ENCODE results near the gene LDHAL6A. TPM values are rescaled to one million over a fixed set of nuclear protein-coding genes. Genes with fewer than 3 reads are reported as not detected.
"Not testable (repeated sequence)": the region's sequence is repeated elsewhere in the genome, so short reads cannot be mapped to it uniquely, and the experiment has no call there.

LDHAL6A gene
- total RNA-seq (not detected), polyA plus RNA-seq (under 1 TPM in 1 of 4 donors, not detected in 3; 0.08 TPM)

- no peak within 1 kb of the TSS for H3K4me3 ChIP-seq (ENCODE audit: low read depth, low read length)
- H3K27me3 ChIP-seq (ENCODE audit: control insufficient read depth, insufficient read depth, low read length), result no peaks in the 10 kb centered on the region
- DNase-seq, result no peak
- no peak for ATAC-seq (ENCODE audit: low read depth in 2 of 2)
- H3K4me1 ChIP-seq (ENCODE audit: control insufficient read depth, insufficient read depth, low read length, poor library complexity, severe bottlenecking), result no peaks in the 10 kb centered on the region
- no peaks in the 10 kb centered on the region for H3K36me3 ChIP-seq (ENCODE audit: control insufficient read depth, insufficient read depth, low read length)
- H3K9me3 Mint-ChIP-seq, result peaks cover 0 to 5% (median 0%) of the 10 kb centered on the region in 7 donors
- H3K9me3 ChIP-seq (ENCODE audit: control insufficient read depth in 2 of 2, low read length in 2 of 2), result no peaks in the 10 kb centered on the region
- H3K27me3 Mint-ChIP-seq, result peaks cover 14% of the 10 kb centered on the region
- H3K27ac ChIP-seq (ENCODE audit: insufficient read depth, low read length, poor library complexity, severe bottlenecking), result no peak within 1 kb of the TSS
- H3K4me3 Mint-ChIP-seq, result no peak within 1 kb of the TSS
- H3K27ac Mint-ChIP-seq, result no peak within 1 kb of the TSS
- peaks cover 0 to 2% (median 0%) of the 10 kb centered on the region in 4 donors for H3K4me1 Mint-ChIP-seq
- no peaks in the 10 kb centered on the region for H3K36me3 Mint-ChIP-seq
Observed at GRCh38 chr11:18455686-18456372, at the start of gene LDHAL6A. Gene LDHAL6A (plus strand): TSS chr11:18455856. CDS start chr11:18456681, 825 bp downstream.

DNA sequence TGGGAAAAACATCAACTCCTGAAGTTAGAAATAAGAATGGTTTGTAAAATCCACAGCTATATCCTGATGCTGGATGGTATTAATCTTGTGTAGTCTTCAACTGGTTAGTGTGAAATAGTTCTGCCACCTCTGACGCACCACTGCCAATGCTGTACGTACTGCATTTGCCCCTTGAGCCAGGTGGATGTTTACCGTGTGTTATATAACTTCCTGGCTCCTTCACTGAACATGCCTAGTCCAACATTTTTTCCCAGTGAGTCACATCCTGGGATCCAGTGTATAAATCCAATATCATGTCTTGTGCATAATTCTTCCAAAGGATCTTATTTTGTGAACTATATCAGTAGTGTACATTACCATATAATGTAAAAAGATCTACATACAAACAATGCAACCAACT lies 48.3 kb upstream of the LDHAL6A start:
- ATAC-seq (ENCODE audit: low read depth in 2 of 2), result not testable (repeated sequence)

GRCh38 chr11:18408558-18409291 lies 46.9 kb upstream of the LDHAL6A start:
- peak overlapping the region in 2 of 3 donors; percentile 56 to 66 for H3K27ac Mint-ChIP-seq
- H3K27ac ChIP-seq (ENCODE audit: insufficient read depth, low read length, poor library complexity, severe bottlenecking), result no peak overlapping the region
- H3K4me1 ChIP-seq (ENCODE audit: control insufficient read depth, insufficient read depth, low read length, poor library complexity, severe bottlenecking), result peaks cover 6% of the 10 kb centered on the region
- ATAC-seq (ENCODE audit: low read depth in 2 of 2) (no peak), DNase-seq (no peak)
- H3K9me3 Mint-ChIP-seq, result peaks cover 0 to 2% (median 0%) of the 10 kb centered on the region in 7 donors
- H3K36me3 ChIP-seq (ENCODE audit: control insufficient read depth, insufficient read depth, low read length), result peaks cover 45% of the 10 kb centered on the region
- H3K27me3 ChIP-seq (ENCODE audit: control insufficient read depth, insufficient read depth, low read length), result no peaks in the 10 kb centered on the region
- H3K27me3 Mint-ChIP-seq, result no peaks in the 10 kb centered on the region
- peaks cover 5 to 9% (median 8%) of the 10 kb centered on the region in 4 donors for H3K4me1 Mint-ChIP-seq
- H3K4me3 Mint-ChIP-seq, result no peak overlapping the region
- no peaks in the 10 kb centered on the region for H3K9me3 ChIP-seq (ENCODE audit: control insufficient read depth in 2 of 2, low read length in 2 of 2)
- H3K36me3 Mint-ChIP-seq, result peaks cover 24% of the 10 kb centered on the region
- H3K4me3 ChIP-seq (ENCODE audit: low read depth, low read length), result no peak overlapping the region

More for the DNA sequence above, 48.3 kb upstream of the LDHAL6A start:
- peak overlapping the region in 2 of 3 donors; percentile 5 to 41 for H3K27ac Mint-ChIP-seq
- not testable (repeated sequence) for H3K4me1 ChIP-seq (ENCODE audit: control insufficient read depth, insufficient read depth, low read length, poor library complexity, severe bottlenecking); DNase-seq; H3K27ac ChIP-seq (ENCODE audit: insufficient read depth, low read length, poor library complexity, severe bottlenecking); H3K9me3 ChIP-seq (ENCODE audit: control insufficient read depth in 2 of 2, low read length in 2 of 2); H3K4me3 Mint-ChIP-seq; H3K27me3 ChIP-seq (ENCODE audit: control insufficient read depth, insufficient read depth, low read length); H3K4me3 ChIP-seq (ENCODE audit: low read depth, low read length); H3K9me3 Mint-ChIP-seq; H3K27me3 Mint-ChIP-seq
- peaks cover 36% of the 10 kb centered on the region for H3K36me3 Mint-ChIP-seq
- H3K4me1 Mint-ChIP-seq, result peaks cover 6 to 21% (median 11%) of the 10 kb centered on the region in 4 donors
- peaks cover 59% of the 10 kb centered on the region for H3K36me3 ChIP-seq (ENCODE audit: control insufficient read depth, insufficient read depth, low read length)

DNA sequence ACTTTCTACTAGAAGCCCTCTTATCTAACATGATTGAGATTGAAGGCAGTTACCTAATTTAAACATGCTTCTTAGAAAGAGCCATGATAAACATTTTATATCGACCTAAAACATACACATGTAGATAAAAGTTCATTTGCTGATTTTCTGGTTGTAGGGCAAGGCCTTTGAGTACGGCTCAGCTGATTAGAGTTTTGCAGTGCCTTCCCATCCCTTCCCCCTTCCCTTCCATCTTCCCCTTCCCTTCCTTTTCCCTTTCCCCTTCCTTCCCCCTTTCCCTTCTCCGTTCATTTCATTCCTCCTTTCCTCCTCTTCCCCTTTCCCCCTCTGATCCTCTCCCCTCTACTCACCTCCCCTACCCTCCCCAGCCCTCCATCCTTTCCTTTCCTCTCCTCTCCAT lies 39.2 kb upstream of the LDHAL6A start:
- Histone ChIP-seq H3K4me1 (ENCODE audit: control insufficient read depth, insufficient read depth, low read length, poor library complexity, severe bottlenecking) (peaks cover 6% of the 10 kb centered on the region), H3K9me3 (ENCODE audit: control insufficient read depth in 2 of 2, low read length in 2 of 2) (no peaks in the 10 kb centered on the region), H3K4me3 (ENCODE audit: low read depth, low read length) (no peak overlapping the region), H3K27ac (ENCODE audit: insufficient read depth, low read length, poor library complexity, severe bottlenecking) (no peak overlapping the region), H3K36me3 (ENCODE audit: control insufficient read depth, insufficient read depth, low read length) (no peaks in the 10 kb centered on the region), H3K27me3 (ENCODE audit: control insufficient read depth, insufficient read depth, low read length) (no peaks in the 10 kb centered on the region)
- H3K4me3 Mint-ChIP-seq, result no peak overlapping the region
- ATAC-seq (ENCODE audit: low read depth in 2 of 2) (no peak), DNase-seq (no peak)
- no peaks in the 10 kb centered on the region for H3K36me3 Mint-ChIP-seq
- H3K27me3 Mint-ChIP-seq, result no peaks in the 10 kb centered on the region
- H3K4me1 Mint-ChIP-seq, result peaks cover 4 to 20% (median 6%) of the 10 kb centered on the region in 4 donors
- H3K9me3 Mint-ChIP-seq, result no peaks in the 10 kb centered on the region
- H3K27ac Mint-ChIP-seq, result no peak overlapping the region

DNA sequence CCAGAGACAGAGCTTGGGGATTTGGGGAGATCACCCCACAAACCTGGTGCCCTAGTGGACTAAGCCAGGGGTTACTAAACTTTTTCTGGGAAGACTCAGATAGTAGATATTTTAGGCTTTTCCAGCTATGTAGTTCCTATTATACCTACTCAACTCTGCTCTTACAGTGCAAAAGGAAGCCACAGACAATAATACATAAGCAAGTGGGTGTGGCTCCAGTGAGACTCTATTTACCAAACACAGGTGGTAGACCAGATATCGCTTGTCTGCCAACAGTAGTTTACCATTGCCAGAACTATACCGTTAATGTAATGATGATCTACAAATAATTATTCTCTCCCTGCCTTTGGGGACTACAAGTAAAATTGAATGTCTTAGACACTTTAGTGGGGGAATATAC lies 36.6 kb upstream of the LDHAL6A start:
- no peak overlapping the region for H3K4me3 Mint-ChIP-seq
- no peak for DNase-seq
- no peak for ATAC-seq (ENCODE audit: low read depth in 2 of 2)
- H3K36me3 Mint-ChIP-seq, result no peaks in the 10 kb centered on the region
- Histone ChIP-seq H3K36me3 (ENCODE audit: control insufficient read depth, insufficient read depth, low read length) (no peaks in the 10 kb centered on the region), H3K27ac (ENCODE audit: insufficient read depth, low read length, poor library complexity, severe bottlenecking) (no peak overlapping the region), H3K27me3 (ENCODE audit: control insufficient read depth, insufficient read depth, low read length) (no peaks in the 10 kb centered on the region), H3K9me3 (ENCODE audit: control insufficient read depth in 2 of 2, low read length in 2 of 2) (no peaks in the 10 kb centered on the region), H3K4me3 (ENCODE audit: low read depth, low read length) (no peak overlapping the region), H3K4me1 (ENCODE audit: control insufficient read depth, insufficient read depth, low read length, poor library complexity, severe bottlenecking) (no peaks in the 10 kb centered on the region)
- H3K4me1 Mint-ChIP-seq, result peaks cover 2 to 10% (median 5%) of the 10 kb centered on the region in 4 donors
- H3K9me3 Mint-ChIP-seq, result no peaks in the 10 kb centered on the region
- no peak overlapping the region for H3K27ac Mint-ChIP-seq
- peaks cover 8% of the 10 kb centered on the region for H3K27me3 Mint-ChIP-seq

DNA sequence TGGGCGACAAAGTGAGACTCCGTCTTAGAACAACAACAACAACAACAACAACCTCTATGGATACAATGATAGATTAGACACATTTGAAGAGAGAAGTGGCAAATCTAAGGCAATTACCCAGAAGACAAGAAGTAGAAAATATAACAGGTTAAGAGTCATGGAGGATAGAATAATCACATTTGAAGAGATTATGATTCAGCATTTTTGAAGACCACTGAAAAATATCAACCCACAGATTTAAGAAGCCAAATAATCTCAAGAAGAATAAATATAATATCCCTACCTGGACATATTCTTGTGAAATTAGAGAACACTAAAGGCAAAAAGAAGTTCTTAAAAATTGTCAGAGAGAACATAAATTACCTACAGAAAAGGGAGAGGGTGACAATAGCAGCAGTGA lies 35.6 kb upstream of the LDHAL6A start:
- H3K27ac Mint-ChIP-seq, result peak overlapping the region in 1 of 3 donors; percentile 26

DNA sequence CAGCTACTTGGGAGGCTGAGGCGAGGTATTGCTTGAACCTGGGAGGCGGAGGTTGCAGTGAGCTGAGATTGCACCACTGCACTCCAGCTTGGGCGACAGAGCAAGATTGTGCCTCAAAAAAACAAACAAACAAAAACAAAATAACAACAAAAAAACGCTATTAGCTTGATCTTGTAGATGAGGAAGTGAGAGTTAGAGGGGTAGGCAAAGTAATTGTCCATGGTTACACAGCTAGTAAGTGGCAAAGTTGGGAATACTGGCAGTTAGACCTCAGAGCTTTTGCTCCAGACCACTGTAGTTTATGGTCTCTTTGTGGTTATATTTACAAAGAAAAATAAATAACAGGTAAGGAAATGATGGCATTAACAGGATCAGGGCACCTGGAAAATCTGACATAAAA lies 28.4 kb upstream of the LDHAL6A start:
- Mint-ChIP-seq H3K36me3 (no peaks in the 10 kb centered on the region), H3K27me3 (peaks cover 25% of the 10 kb centered on the region), H3K4me3 (no peak overlapping the region), H3K27ac (no peak overlapping the region), H3K9me3 (peaks cover 0 to under 1% (median 0%) of the 10 kb centered on the region in 7 donors), H3K4me1 (peaks cover 0 to 6% (median 4%) of the 10 kb centered on the region in 4 donors)
- Histone ChIP-seq H3K4me3 (ENCODE audit: low read depth, low read length) (no peak overlapping the region), H3K4me1 (ENCODE audit: control insufficient read depth, insufficient read depth, low read length, poor library complexity, severe bottlenecking) (no peaks in the 10 kb centered on the region), H3K27ac (ENCODE audit: insufficient read depth, low read length, poor library complexity, severe bottlenecking) (no peak overlapping the region), H3K36me3 (ENCODE audit: control insufficient read depth, insufficient read depth, low read length) (no peaks in the 10 kb centered on the region), H3K9me3 (ENCODE audit: control insufficient read depth in 2 of 2, low read length in 2 of 2) (no peaks in the 10 kb centered on the region), H3K27me3 (ENCODE audit: control insufficient read depth, insufficient read depth, low read length) (peaks cover 3% of the 10 kb centered on the region)
- no peak for ATAC-seq (ENCODE audit: low read depth in 2 of 2)
- no peak for DNase-seq

More for the DNA sequence above, 35.6 kb upstream of the LDHAL6A start:
- H3K27me3 ChIP-seq (ENCODE audit: control insufficient read depth, insufficient read depth, low read length), result no peaks in the 10 kb centered on the region
- no peaks in the 10 kb centered on the region for H3K9me3 Mint-ChIP-seq
- H3K27me3 Mint-ChIP-seq, result peaks cover 10% of the 10 kb centered on the region
- no peaks in the 10 kb centered on the region for H3K36me3 Mint-ChIP-seq
- ATAC-seq (ENCODE audit: low read depth in 2 of 2) (no peak), DNase-seq (no peak)
- no peak overlapping the region for H3K27ac ChIP-seq (ENCODE audit: insufficient read depth, low read length, poor library complexity, severe bottlenecking)
- H3K4me3 ChIP-seq (ENCODE audit: low read depth, low read length), result no peak overlapping the region
- H3K9me3 ChIP-seq (ENCODE audit: control insufficient read depth in 2 of 2, low read length in 2 of 2), result no peaks in the 10 kb centered on the region
- peaks cover 2 to 10% (median 5%) of the 10 kb centered on the region in 4 donors for H3K4me1 Mint-ChIP-seq
- H3K36me3 ChIP-seq (ENCODE audit: control insufficient read depth, insufficient read depth, low read length), result no peaks in the 10 kb centered on the region
- H3K4me1 ChIP-seq (ENCODE audit: control insufficient read depth, insufficient read depth, low read length, poor library complexity, severe bottlenecking), result no peaks in the 10 kb centered on the region
- no peak overlapping the region for H3K4me3 Mint-ChIP-seq
